Testis (tissue), 3 donors: ENCODE data around the gene GPN3. TPM values are rescaled to one million over a fixed set of nuclear protein-coding genes. Genes with fewer than 3 reads are reported as not detected.

Experiments
- DNase-seq: peaks from one replicate; pipeline ENCODE4 v3.0.0-alpha.2; 2019
- H3K27ac ChIP-seq, 2 donors: fragments of 200-600 bp; sonication (generic); one replicate each; pipeline ENCODE4 v1.5.1; 2019
- H3K27me3 ChIP-seq: fragments of 200-600 bp; sonication (generic); one replicate; pipeline ENCODE4 v1.5.1; 2019
- H3K36me3 ChIP-seq: fragments of 200-600 bp; sonication (generic); one replicate; pipeline ENCODE4 v1.5.1; 2017; ENCODE audit warnings: low read depth; ENCODE audit errors: missing control alignments
- H3K4me1 ChIP-seq: fragments of 200-600 bp; sonication (generic); one replicate; pipeline ENCODE4 v1.5.1; 2019
- H3K4me3 ChIP-seq, 2 donors: fragments of 200-600 bp; sonication (generic); one replicate each; pipeline ENCODE4 v1.5.1; 2017 to 2019
- H3K9me3 ChIP-seq: fragments of 200-600 bp; sonication (generic); one replicate; pipeline ENCODE4 v1.5.1; 2017
- CTCF ChIP-seq, 3 experiments: fragments of 450-650 bp in 2 of 3; fragments of 200-600 bp in 1 of 3; sonication (generic) in 1 of 3; IDR thresholded peaks; one replicate each; pipeline ENCODE4 v1.5.1; 2016 to 2019; ENCODE audit warnings: antibody characterized with exemption in 3 of 3, mild to moderate bottlenecking in 2 of 3, moderate library complexity in 1 of 3
- POLR2A ChIP-seq: fragments of 450-650 bp; IDR thresholded peaks from one replicate; pipeline ENCODE4 v1.6.1; 2017; ENCODE audit warnings: antibody characterized with exemption, mild to moderate bottlenecking, moderate library complexity
- WGBS, 2 donors: methylation state at CpG; one replicate each; pipeline ENCODE4 v1.1.5; 2018; 5-methylcytosine and 5-hydroxymethylcytosine counted together
- intact Hi-C: fragments of 100-400 bp; cut with DNase I; formaldehyde crosslinking; loops from one replicate; pipeline ENCODE4 v1.15.1; 2023; ENCODE audit warnings: low total_unique reads
- polyA plus RNA-seq: library from polyadenylated mRNA; stranded (reverse); fragments of 350-450 nt; fragmentation: Illumina TruSeq; extraction: RNeasy Lipid Tissue Mini Kit (QIAGEN cat#74804); gene quantifications from one replicate; pipeline ENCODE4 v1.2.3, GENCODE V29; 2014; ENCODE audit warnings: low read depth, low replicate concordance; ENCODE audit not compliant: insufficient read depth
- total RNA-seq, 2 donors: library from RNA; depleted of rRNA; stranded (reverse); fragments of >200 nt; gene quantifications; one replicate each; pipeline ENCODE4 v1.2.3, GENCODE V29; 2016

The GPN3 gene
- total and polyA plus RNA-seq, 3 donors from 2014 or later = 41.8 to 92.8 (median 55.5) TPM

GRCh38 chr12:110505332-110505731 is 37.3 kb upstream of the GPN3 start:
- intact Hi-C loops = no loop called here
- WGBS, 2 donors = 80 to 82% methylated on average over 3 of the region's 3 CpGs
- H3K4me3 ChIP-seq = no peak overlapping the region

GRCh38 chr12:110503432-110503831 is 35.4 kb upstream of the GPN3 start:
- no peaks in the 10 kb centered on the region for H3K36me3 ChIP-seq
- DNase-seq = no peak
- intact Hi-C loops = no loop called here
- no peak overlapping the region for H3K4me3 ChIP-seq
- H3K27me3 ChIP-seq = no peaks in the 10 kb centered on the region
- no peak for TF ChIP-seq CTCF (IDR thresholded peaks at IDR 0.05)
- TF ChIP-seq POLR2A = no peak
- H3K27ac ChIP-seq = no peak overlapping the region
- no peaks in the 10 kb centered on the region for H3K9me3 ChIP-seq
- H3K4me1 ChIP-seq = no peaks in the 10 kb centered on the region
- 53 to 62% methylated on average over 1 of the region's 1 CpG for WGBS, 2 donors

More at GRCh38 chr12:110505332-110505731, 37.3 kb upstream of the GPN3 start:
- TF ChIP-seq CTCF (IDR thresholded peaks at IDR 0.05) = no peak
- TF ChIP-seq POLR2A = no peak
- DNase-seq = no peak
- Histone ChIP-seq H3K4me1 (no peaks in the 10 kb centered on the region), H3K36me3 (no peaks in the 10 kb centered on the region), H3K27me3 (no peaks in the 10 kb centered on the region), H3K27ac (no peak overlapping the region), H3K9me3 (no peaks in the 10 kb centered on the region)

- Histone ChIP-seq H3K27me3 (no peaks in the 10 kb centered on the region), H3K27ac (peak within 1 kb of the TSS; percentile 76 to 85), H3K4me1 (no peaks in the 10 kb centered on the region), H3K4me3 (peak within 1 kb of the TSS; percentile 86 to 90), H3K9me3 (no peaks in the 10 kb centered on the region), H3K36me3 (no peaks in the 10 kb centered on the region)
- intact Hi-C loops = no loop called here
- peak; percentile 99 for DNase-seq
- peak in 1 of 3 experiments; percentile 4 for TF ChIP-seq CTCF (IDR thresholded peaks at IDR 0.05)
- peak; percentile 42 for TF ChIP-seq POLR2A
- 6 to 7% methylated on average over 53 to 61 of the region's 61 CpGs for WGBS, 2 donors
Measured at GRCh38 chr12:110501752-110502738, 34.0 kb upstream of the GPN3 start, which contains the start of the genes RAD9B and VPS29. RAD9B (plus strand) TSS chr12:110502331; CDS start chr12:110502338, 7 bp downstream. VPS29 (minus strand) TSS chr12:110502111; CDS start chr12:110502051, 60 bp downstream.

GRCh38 chr12:110501399-110501751 is 33.3 kb upstream of the GPN3 start:
- intact Hi-C loops = no loop called here
- Histone ChIP-seq H3K4me1 (no peaks in the 10 kb centered on the region), H3K27ac (peak overlapping the region; percentile 76 to 85), H3K27me3 (no peaks in the 10 kb centered on the region), H3K4me3 (peak overlapping the region; percentile 86 to 90), H3K9me3 (no peaks in the 10 kb centered on the region), H3K36me3 (no peaks in the 10 kb centered on the region)
- no peak for TF ChIP-seq POLR2A
- no peak for TF ChIP-seq CTCF (IDR thresholded peaks at IDR 0.05)
- peak; percentile 52 for DNase-seq
- WGBS, 2 donors = 0 to 1% methylated on average over 8 to 17 of the region's 17 CpGs
